HG03565 (cell line): ENCODE data around the gene ZNF467.

Source experiments
- ATAC-seq: cut with Tn5 transposase; IDR thresholded peaks from one replicate; pipeline ENCODE4 v1.9.1; 2021; ENCODE audit warnings: mild to moderate bottlenecking, moderate library complexity; ENCODE audit not compliant: unreplicated experiment

ZNF467 gene

GRCh38 chr7:149809215-149809614 lies 35.8 kb upstream of the ZNF467 start:
- ATAC-seq, result no peak

- ATAC-seq, result no peak
These were observed 34.9 kb upstream of the ZNF467 start for GRCh38 chr7:149808311-149808710.

- ATAC-seq, result no peak
These were observed 33.3 kb upstream of the ZNF467 start for GRCh38 chr7:149806726-149807125.

DNA sequence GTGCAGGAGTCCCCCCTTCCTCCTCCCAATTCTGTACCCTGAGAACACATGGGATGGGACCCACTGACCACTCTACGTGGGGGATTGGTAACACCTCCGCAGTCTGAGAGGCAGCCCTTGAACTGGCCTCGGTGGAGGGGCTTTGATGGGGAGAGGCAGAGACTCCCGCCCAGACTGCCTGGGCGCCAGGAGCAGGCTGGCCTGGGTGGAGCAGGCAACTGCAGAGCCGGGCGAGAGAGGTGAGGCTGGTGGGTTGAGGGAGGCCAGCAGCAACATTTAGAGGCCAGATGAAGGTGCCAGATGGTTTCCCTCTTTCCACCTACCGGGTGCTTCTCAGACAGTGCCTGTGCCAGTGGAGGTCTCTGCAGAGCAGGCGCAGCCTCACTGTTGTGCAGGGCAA lies 30.7 kb upstream of the ZNF467 start:
- no peak for ATAC-seq

GRCh38 chr7:149803551-149804074 lies 30.2 kb upstream of the ZNF467 start:
- ATAC-seq, result no peak

- ATAC-seq, result no peak
These were observed 29.6 kb upstream of the ZNF467 start for GRCh38 chr7:149802966-149803365.

DNA sequence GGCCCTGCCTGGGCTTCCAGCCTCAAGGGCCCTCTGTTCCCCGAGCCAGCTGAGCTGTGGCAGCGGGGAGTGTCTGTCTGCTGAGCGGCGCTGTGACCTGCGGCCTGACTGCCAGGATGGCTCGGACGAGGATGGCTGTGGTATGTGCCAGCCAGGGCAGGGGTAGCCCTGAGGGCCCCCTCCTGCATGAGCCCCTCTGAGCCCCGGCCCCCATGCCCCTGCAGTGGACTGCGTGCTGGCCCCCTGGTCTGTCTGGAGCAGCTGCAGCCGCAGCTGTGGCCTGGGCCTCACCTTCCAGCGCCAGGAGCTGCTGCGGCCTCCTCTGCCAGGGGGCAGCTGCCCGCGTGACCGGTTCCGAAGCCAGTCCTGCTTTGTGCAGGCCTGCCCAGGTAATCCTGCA lies 28.4 kb upstream of the ZNF467 start:
- ATAC-seq, result no peak

GRCh38 chr7:149801002-149801566 lies 27.7 kb upstream of the ZNF467 start:
- ATAC-seq, result no peak

- no peak for ATAC-seq
These were observed 26.8 kb upstream of the ZNF467 start for GRCh38 chr7:149800169-149800555.

- ATAC-seq, result no peak
These were observed 26.2 kb upstream of the ZNF467 start for GRCh38 chr7:149799397-149800168.

DNA sequence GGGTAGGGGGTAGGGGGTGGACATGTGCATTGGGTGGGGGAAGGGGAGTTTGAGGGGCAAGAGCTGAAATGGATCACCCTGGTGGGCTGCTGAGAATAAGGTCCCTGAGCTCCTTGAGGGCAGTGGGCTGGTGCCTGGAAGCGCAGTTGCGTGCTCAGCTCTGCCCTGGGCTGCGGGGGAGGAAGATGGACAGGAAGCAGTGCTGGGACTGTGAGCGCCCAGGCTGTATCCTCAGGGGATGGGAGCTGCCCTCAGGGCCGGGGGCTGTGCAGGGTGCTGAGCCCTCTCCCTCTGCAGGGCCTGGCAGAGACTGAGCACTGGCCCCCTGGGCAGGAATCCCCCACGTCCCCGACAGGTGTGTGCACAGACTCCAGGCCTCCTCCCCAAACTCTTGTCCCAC lies 24.4 kb upstream of the ZNF467 start:
- no peak for ATAC-seq

GRCh38 chr7:149796287-149796860 lies 23.0 kb upstream of the ZNF467 start:
- no peak for ATAC-seq

GRCh38 chr7:149795126-149795525 lies 21.7 kb upstream of the ZNF467 start:
- ATAC-seq, result no peak

- no peak for ATAC-seq
These were observed 21.3 kb upstream of the ZNF467 start for GRCh38 chr7:149794661-149795060.

GRCh38 chr7:149793261-149793660 lies 19.9 kb upstream of the ZNF467 start:
- no peak for ATAC-seq

GRCh38 chr7:149792220-149792595 lies 18.8 kb upstream of the ZNF467 start:
- ATAC-seq, result no peak

GRCh38 chr7:149791411-149792219 lies 18.2 kb upstream of the ZNF467 start:
- no peak for ATAC-seq

DNA sequence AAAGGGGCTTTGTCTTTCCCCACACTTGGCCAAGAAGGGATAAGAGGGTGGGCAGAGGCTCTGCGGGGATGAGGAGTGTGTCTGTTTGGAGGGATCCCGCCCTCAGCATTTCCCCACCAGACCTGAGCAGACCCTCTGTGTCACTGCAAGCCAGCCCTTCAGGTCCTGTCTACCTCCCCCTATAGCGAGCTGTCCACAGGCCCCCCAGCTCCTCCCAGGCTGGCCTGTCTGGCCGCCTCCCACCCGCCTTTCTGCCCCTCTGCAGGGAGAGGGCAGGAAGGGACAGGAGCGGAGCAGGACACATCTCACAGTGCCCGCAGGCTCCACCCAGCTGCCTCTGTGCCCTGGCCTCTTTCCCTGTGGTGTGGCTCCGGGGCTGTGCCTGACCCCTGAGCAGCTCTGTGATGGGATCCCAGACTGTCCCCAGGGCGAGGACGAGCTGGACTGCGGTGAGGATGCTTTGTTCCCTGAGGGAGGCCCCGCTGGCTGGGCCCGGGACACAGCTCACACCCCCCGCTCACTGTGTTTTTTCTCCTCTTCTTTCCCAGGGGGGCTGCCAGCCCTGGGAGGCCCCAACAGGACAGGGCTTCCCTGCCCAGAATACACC lies 17.5 kb upstream of the ZNF467 start:
- no peak for ATAC-seq

GRCh38 chr7:149790146-149790548 lies 16.8 kb upstream of the ZNF467 start:
- no peak for ATAC-seq

GRCh38 chr7:149789101-149789500 lies 15.7 kb upstream of the ZNF467 start:
- no peak for ATAC-seq

- ATAC-seq, result no peak
These were observed 15.0 kb upstream of the ZNF467 start for GRCh38 chr7:149788300-149788851.
